Neural progenitor cell (in vitro differentiated cells): ENCODE results near the gene CACNG3. TPM values are rescaled to one million over a fixed set of nuclear protein-coding genes. Genes with fewer than 3 reads are reported as not detected.
A peak's percentile ranks its signal among the peaks of the same experiment; 100 is the strongest.

Experiments used
- DNase-seq: peaks from one replicate; pipeline ENCODE4 v3.0.0-alpha.2; 2016; ENCODE audit warnings: low spot score
- H2AFZ ChIP-seq: fragments of 200-600 bp; sonication (generic); replicated peaks from 2 replicates; pipeline ENCODE4 v1.6.1; 2016; ENCODE audit warnings: antibody characterized with exemption
- H3F3A ChIP-seq: fragments of 200-600 bp; sonication (generic); 2 replicates; pipeline ENCODE4 v1.6.1; 2016; ENCODE audit warnings: antibody characterized with exemption, low read depth
- H3K27ac ChIP-seq: fragments of 200-600 bp; sonication (generic); 2 replicates; pipeline ENCODE4 v1.5.1; 2016; ENCODE audit warnings: mild to moderate bottlenecking
- H3K27me3 ChIP-seq: fragments of 200-600 bp; sonication (generic); 2 replicates; pipeline ENCODE4 v1.6.1; 2016; ENCODE audit warnings: mild to moderate bottlenecking, moderate library complexity
- H3K36me3 ChIP-seq: fragments of 200-600 bp; sonication (generic); 2 replicates; pipeline ENCODE4 v1.5.1; 2016
- H3K4me1 ChIP-seq: fragments of 200-600 bp; sonication (generic); 2 replicates; pipeline ENCODE4 v1.6.1; 2016; ENCODE audit warnings: mixed run types
- H3K4me2 ChIP-seq: fragments of 200-600 bp; sonication (generic); 2 replicates; pipeline ENCODE4 v1.6.1; 2016
- H3K4me3 ChIP-seq: fragments of 200-600 bp; sonication (generic); 2 replicates; pipeline ENCODE4 v1.5.1; 2016
- H3K79me2 ChIP-seq: fragments of 200-600 bp; sonication (generic); 2 replicates; pipeline ENCODE4 v1.6.1; 2016; ENCODE audit warnings: low read depth
- H3K9ac ChIP-seq: fragments of 200-600 bp; sonication (generic); 2 replicates; pipeline ENCODE4 v1.6.1; 2016
- H3K9me3 ChIP-seq: fragments of 200-600 bp; sonication (generic); 2 replicates; pipeline ENCODE4 v1.5.1; 2016; ENCODE audit warnings: low read depth
- H4K20me1 ChIP-seq: fragments of 200-600 bp; sonication (generic); 2 replicates; pipeline ENCODE4 v1.6.1; 2016; ENCODE audit warnings: low read depth
- H3K27ac Mint-ChIP-seq: 3 replicates; pipeline ENCODE4 v1.8.0; 2021; ENCODE audit warnings: mixed read lengths
- H3K27me3 Mint-ChIP-seq: 2 replicates; pipeline ENCODE4 v1.8.0; 2022; ENCODE audit warnings: low read depth, mild to moderate bottlenecking, inconsistent platforms, moderate library complexity, mixed read lengths; ENCODE audit not compliant: insufficient read depth
- H3K36me3 Mint-ChIP-seq: 3 replicates; pipeline ENCODE4 v1.8.0; 2021; ENCODE audit warnings: mixed read lengths
- H3K4me1 Mint-ChIP-seq: 3 replicates; pipeline ENCODE4 v1.8.0; 2021; ENCODE audit warnings: mixed read lengths
- H3K4me3 Mint-ChIP-seq: 3 replicates; pipeline ENCODE4 v1.8.0; 2021; ENCODE audit warnings: mild to moderate bottlenecking, moderate library complexity, mixed read lengths
- H3K9me3 Mint-ChIP-seq: 3 replicates; pipeline ENCODE4 v1.8.0; 2020; ENCODE audit warnings: mixed read lengths
- CTCF ChIP-seq: fragments of 200-600 bp; sonication (generic); IDR thresholded peaks from 2 replicates; pipeline ENCODE4 v1.5.1; 2017; ENCODE audit warnings: antibody characterized with exemption, mild to moderate bottlenecking
- EZH2 ChIP-seq: fragments of 200-600 bp; sonication (generic); IDR thresholded peaks from 2 replicates; pipeline ENCODE4 v1.6.1; 2017; ENCODE audit warnings: antibody characterized with exemption, mild to moderate bottlenecking, moderate library complexity
- EZH2phosphoT487 ChIP-seq: fragments of 200-600 bp; sonication (generic); IDR thresholded peaks from 2 replicates; pipeline ENCODE4 v1.6.1; 2017; ENCODE audit warnings: antibody characterized with exemption
- total RNA-seq: library from RNA; depleted of rRNA; stranded (reverse); fragments of >200 nt; gene quantifications from 2 replicates; pipeline ENCODE4 v1.2.3, GENCODE V29; 2015; ENCODE audit warnings: low replicate concordance

CACNG3 gene
- total RNA-seq, 1 donor from 2014 or later: not detected

- H4K20me1 ChIP-seq: no peaks in the 10 kb centered on the region
- H3K4me3 ChIP-seq: no peak overlapping the region
- no peak overlapping the region for H3K4me2 ChIP-seq
- no peak overlapping the region for H3K27ac ChIP-seq
- Mint-ChIP-seq H3K4me1 (peaks cover 19% of the 10 kb centered on the region), H3K4me3 (no peak overlapping the region), H3K27ac (no peak overlapping the region), H3K27me3 (peaks cover 9% of the 10 kb centered on the region), H3K36me3 (no peaks in the 10 kb centered on the region), H3K9me3 (no peaks in the 10 kb centered on the region)
- TF ChIP-seq EZH2: no peak
- no peak for TF ChIP-seq CTCF
- no peak for TF ChIP-seq EZH2phosphoT487
- no peak overlapping the region for H3K9ac ChIP-seq
- no peak overlapping the region for H2AFZ ChIP-seq
- no peaks in the 10 kb centered on the region for H3F3A ChIP-seq
- no peaks in the 10 kb centered on the region for H3K9me3 ChIP-seq
- H3K27me3 ChIP-seq: peaks cover 25% of the 10 kb centered on the region
- H3K4me1 ChIP-seq: peaks cover 6% of the 10 kb centered on the region
- H3K79me2 ChIP-seq: no peaks in the 10 kb centered on the region
- DNase-seq: no peak
- no peaks in the 10 kb centered on the region for H3K36me3 ChIP-seq
Observed at GRCh38 chr16:24324421-24324820, 68.3 kb downstream of the CACNG3 start.

- no peak for TF ChIP-seq CTCF
- no peak for TF ChIP-seq EZH2
- no peak for TF ChIP-seq EZH2phosphoT487
- Histone ChIP-seq H3K9me3 (no peaks in the 10 kb centered on the region), H3K36me3 (no peaks in the 10 kb centered on the region), H3F3A (no peaks in the 10 kb centered on the region), H3K9ac (no peak overlapping the region), H4K20me1 (no peaks in the 10 kb centered on the region), H3K4me1 (peaks cover 6% of the 10 kb centered on the region), H3K4me3 (no peak overlapping the region), H3K27me3 (peaks cover 9% of the 10 kb centered on the region), H2AFZ (no peak overlapping the region), H3K27ac (no peak overlapping the region), H3K4me2 (no peak overlapping the region), H3K79me2 (no peaks in the 10 kb centered on the region)
- Mint-ChIP-seq H3K4me1 (peaks cover 20% of the 10 kb centered on the region), H3K4me3 (no peak overlapping the region), H3K27me3 (peaks cover 4% of the 10 kb centered on the region), H3K9me3 (no peaks in the 10 kb centered on the region), H3K27ac (no peak overlapping the region), H3K36me3 (no peaks in the 10 kb centered on the region)
- peak; percentile 57 for DNase-seq
Observed at GRCh38 chr16:24328835-24329452, 72.8 kb downstream of the CACNG3 start.

GRCh38 chr16:24332178-24332577 lies 76.0 kb downstream of the CACNG3 start:
- Histone ChIP-seq H3K79me2 (no peaks in the 10 kb centered on the region), H3K36me3 (no peaks in the 10 kb centered on the region), H3K27ac (no peak overlapping the region), H3K27me3 (peaks cover 3% of the 10 kb centered on the region), H3K4me3 (no peak overlapping the region), H3K4me2 (no peak overlapping the region), H4K20me1 (no peaks in the 10 kb centered on the region), H3K4me1 (no peaks in the 10 kb centered on the region), H3F3A (no peaks in the 10 kb centered on the region), H3K9me3 (no peaks in the 10 kb centered on the region), H3K9ac (no peak overlapping the region), H2AFZ (no peak overlapping the region)
- Mint-ChIP-seq H3K27me3 (peaks cover 4% of the 10 kb centered on the region), H3K4me1 (peaks cover 9% of the 10 kb centered on the region), H3K4me3 (no peak overlapping the region), H3K27ac (no peak overlapping the region), H3K36me3 (no peaks in the 10 kb centered on the region), H3K9me3 (peaks cover 3% of the 10 kb centered on the region)
- TF ChIP-seq EZH2phosphoT487: no peak
- TF ChIP-seq CTCF: no peak
- no peak for TF ChIP-seq EZH2
- DNase-seq: no peak
